Right ventricle myocardium inferior (tissue), 1 donor: ENCODE results near the gene FMNL2. TPM values are rescaled to one million over a fixed set of nuclear protein-coding genes. Genes with fewer than 3 reads are reported as not detected.
A peak's percentile ranks its signal among the peaks of the same experiment; 100 is the strongest.

Source experiments
- ATAC-seq: fragments of 200-7000 bp; cut with Tn5 transposase; one replicate; pipeline ENCODE4 v1.9.1; 2020; ENCODE audit warnings: mild to moderate bottlenecking, moderate library complexity
- DNase-seq: peaks from one replicate; pipeline ENCODE4 v3.0.0; 2021; ENCODE audit errors: missing footprints
- intact Hi-C: fragments of 100-400 bp; cut with DNase I; formaldehyde crosslinking; loops from one replicate; pipeline ENCODE4 v1.11.0; 2022
- total RNA-seq: library from RNA; stranded (reverse); fragmentation: NEBNext Ultra II Directional; extraction: Animal tissue kit (Norgen Biotek cat#: 25700); gene quantifications from one replicate; pipeline ENCODE4 v1.2.1, GENCODE V29; 2021
- donor health status: DM: no; HTN: yes; CAD: no; lungs with severe emphysema.

FMNL2 gene
- total RNA-seq, 1 donor from 2014 or later = 7.2 TPM

GRCh38 chr2:152432765-152433164 lies 97.8 kb downstream of the FMNL2 start:
- intact Hi-C loops = no loop called here
- DNase-seq (no peak), ATAC-seq (no peak)

DNA sequence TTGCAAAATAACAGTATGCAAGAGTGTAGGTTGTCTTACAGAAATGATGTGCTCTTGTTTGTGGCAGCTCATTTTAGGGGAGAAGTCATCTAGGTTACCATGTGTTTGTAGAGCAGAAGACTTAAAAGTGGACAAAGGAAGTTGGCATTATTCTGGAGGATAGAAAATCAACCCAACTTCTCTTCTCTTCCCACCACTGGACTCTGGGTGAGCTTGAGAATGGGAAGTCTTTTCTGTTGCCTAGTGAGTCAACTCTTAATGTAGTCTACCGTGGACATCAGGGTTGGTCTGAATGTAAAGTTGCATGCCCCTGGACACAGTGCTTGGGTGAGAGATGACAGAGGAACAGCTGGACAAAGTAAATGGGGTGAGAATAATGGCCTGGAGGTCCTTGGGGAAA lies 98.3 kb downstream of the FMNL2 start:
- DNase-seq (no peak), ATAC-seq (no peak)
- intact Hi-C loops = no loop called here

DNA sequence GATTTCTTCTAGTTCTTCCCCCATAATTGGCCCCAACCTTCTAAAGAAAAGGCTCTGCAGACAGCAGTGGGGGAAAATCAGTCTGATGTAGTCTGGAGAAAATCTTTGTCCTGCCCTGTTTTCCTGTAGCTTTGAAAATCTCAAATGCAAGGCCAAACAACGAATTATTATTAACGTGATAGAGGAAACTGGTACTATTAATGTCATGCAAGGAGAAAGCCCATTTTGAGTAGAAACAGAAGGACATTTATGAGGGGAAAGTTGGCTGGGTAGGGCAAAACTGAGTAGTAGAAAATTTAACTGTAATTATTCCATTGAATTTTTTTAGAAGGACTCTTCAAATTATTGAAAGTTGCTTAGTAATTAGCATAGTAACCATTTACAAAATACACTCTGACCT lies 98.8 kb downstream of the FMNL2 start:
- no peak for DNase-seq
- ATAC-seq = no peak
- intact Hi-C loops = no loop called here

DNA sequence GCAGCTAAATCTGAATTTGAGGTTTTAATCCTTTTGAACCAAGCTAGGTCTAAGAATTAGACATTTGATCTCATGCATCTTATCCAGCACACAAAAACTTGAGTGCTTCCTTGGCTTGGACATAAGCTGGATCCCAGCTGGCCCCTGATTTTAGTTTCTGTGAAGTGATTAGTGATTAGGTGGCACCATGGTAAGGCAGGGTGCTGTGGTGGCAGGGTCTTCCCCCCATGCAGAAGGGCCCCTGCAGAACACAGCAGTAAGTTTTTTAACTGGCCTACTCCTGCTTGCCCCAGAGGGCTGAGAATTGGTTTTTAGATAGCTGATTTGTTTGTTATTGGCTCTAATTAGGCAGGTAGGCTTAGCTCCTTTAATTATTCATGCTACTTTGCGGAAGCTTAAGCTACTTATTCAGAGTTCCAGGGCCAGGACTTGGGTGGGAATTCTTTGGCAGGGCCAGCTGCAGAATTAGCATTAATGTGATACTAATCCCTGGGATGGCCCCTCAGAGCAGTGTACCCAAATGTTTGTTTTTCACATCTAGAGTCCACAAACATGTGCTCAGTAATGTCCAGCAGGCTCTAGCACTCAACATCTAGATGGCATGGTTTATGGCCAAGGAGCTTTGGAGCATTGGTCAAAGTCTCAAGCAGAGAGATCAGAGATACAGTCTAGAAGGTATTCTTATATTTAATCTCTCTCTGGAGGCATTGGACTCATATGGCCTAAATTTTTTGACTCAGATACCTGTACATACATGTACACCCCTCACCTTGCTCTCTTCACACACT lies 99.6 kb downstream of the FMNL2 start:
- DNase-seq = no peak
- intact Hi-C loops = no loop called here
- no peak for ATAC-seq

- intact Hi-C loops = no loop called here
- ATAC-seq (no peak), DNase-seq (no peak)
Observed at GRCh38 chr2:152436148-152436547, 101.2 kb downstream of the FMNL2 start.

GRCh38 chr2:152437276-152438108 lies 102.5 kb downstream of the FMNL2 start:
- DNase-seq = no peak
- intact Hi-C loops = no loop called here
- ATAC-seq = no peak

DNA sequence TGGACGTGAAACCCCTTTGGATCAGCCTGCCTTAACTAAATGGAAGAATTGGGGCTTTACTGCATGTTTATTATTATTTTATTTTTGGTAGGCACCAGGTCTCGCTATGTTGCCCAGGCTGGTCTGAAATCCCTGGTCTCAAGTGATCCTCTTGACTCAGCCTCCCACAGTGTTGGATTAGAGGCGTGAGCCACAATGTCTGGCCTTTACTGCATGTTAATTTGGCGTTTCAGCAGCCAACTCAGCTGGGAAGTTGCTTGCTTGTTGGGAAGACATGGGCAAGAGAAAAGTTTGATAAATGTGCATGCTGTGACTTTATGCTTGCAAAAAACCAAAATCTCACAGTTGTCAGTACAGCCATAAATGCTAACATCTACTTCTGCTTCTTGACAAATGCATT lies 105.1 kb downstream of the FMNL2 start:
- DNase-seq = no peak
- intact Hi-C loops = no loop called here
- ATAC-seq = no peak

GRCh38 chr2:152440460-152440859 lies 105.5 kb downstream of the FMNL2 start:
- ATAC-seq (no peak), DNase-seq (no peak)
- intact Hi-C loops = no loop called here

DNA sequence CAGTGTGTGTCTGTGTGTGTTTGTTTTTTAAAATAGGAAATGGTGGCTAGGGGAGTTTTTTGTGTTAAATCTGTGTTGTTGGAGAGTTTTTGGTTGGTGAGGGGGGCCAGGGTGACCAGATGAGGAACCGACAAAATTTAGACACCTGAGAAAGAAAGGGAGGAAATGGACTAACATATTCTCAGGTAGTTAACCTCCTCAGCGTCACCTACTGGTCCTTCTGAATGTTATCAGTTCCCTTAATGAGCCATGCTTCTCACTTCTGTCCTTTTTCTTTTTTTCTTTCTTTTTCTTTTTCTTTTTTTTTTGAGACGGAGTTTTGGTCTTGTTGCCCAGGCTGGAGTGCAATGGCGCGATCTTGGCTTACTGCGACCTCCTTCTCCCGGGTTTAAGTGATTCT lies 107.0 kb downstream of the FMNL2 start:
- intact Hi-C loops = no loop called here
- no peak for DNase-seq
- ATAC-seq = no peak

DNA sequence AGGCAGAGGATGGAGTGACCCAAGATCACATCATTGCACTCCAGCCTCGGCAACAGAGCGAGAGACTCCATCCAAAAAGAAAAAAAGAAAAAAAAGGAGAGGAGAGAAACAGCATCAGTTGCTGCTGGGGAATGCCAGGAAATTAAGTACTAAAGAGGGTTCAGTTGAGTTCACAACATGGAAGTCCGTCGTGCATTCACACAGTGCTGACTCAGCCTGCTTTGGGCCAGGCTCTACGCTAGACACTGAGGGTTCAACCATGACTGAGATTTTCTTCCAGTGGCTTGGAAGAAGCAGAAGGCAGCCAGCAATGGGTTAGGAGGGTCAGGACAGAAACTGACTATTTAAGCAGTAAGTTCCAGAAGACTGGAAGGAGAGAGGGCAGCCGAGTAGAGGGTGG lies 108.8 kb downstream of the FMNL2 start:
- ATAC-seq (no peak), DNase-seq (no peak)
- intact Hi-C loops = no loop called here

DNA sequence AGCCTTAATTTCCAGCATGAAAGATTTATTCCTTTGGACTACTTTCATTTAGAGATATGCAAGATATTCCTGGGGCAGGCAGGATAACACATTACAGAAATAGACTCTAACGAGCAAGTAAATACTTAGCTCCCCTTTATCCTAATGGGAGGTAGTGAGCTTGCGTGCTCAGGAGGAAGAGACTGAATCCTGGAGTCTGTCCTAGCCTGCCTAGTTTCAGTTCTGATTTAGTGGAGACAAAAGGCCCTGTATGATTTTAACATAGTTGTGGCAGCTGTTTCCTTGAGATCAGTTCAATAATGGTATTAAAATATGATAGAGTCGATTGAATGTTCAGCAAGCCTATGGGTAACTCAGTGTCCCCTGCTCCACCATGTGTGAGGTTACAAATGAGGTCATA lies 109.5 kb downstream of the FMNL2 start:
- DNase-seq = no peak
- intact Hi-C loops = no loop called here
- ATAC-seq = no peak

- no peak for DNase-seq
- intact Hi-C loops = no loop called here
- ATAC-seq = no peak
Observed at GRCh38 chr2:152445375-152445774, 110.4 kb downstream of the FMNL2 start.

DNA sequence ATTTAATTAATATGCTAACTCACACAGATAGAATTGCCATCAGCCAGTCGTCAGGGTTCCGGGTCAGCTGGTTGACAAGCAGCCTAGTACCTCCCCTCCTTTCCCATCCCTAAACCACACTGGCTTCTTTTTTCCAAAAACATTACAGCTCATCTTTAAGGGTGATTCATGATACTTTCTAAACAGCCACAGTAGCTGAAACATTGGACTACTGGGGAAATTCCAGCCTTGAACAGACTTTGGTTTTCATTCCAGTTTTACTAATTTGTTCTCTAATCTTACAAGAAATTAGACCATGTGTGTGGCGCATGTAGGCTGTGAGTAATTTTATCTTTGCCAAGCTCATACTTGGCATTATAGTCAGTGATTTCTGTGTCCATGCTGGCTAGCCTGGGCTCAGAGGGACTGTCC lies 110.8 kb downstream of the FMNL2 start:
- ATAC-seq = peak; percentile 73
- intact Hi-C loops = no loop called here
- no peak for DNase-seq

GRCh38 chr2:152446213-152446612 lies 111.2 kb downstream of the FMNL2 start:
- intact Hi-C loops = no loop called here
- ATAC-seq (no peak), DNase-seq (no peak)

DNA sequence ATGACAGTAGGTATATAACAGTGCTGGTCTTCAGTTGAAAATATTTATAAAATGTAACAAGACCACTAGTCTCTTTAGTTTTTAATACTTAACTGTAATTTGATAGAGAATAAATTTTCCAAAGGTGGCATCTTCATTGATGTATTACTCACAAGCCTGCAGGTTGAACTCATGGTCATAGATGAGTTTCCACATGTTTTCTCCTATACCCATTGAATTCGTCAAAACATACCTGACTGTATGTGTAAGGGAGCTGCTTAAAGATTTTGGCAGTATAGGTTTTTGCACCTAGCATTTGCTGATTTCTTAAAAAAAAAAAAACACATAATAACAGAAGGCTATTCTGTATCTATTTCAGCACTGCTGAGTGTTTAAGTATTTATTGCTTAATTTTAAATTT lies 112.9 kb downstream of the FMNL2 start:
- ATAC-seq = no peak
- DNase-seq = no peak
- intact Hi-C loops = no loop called here

DNA sequence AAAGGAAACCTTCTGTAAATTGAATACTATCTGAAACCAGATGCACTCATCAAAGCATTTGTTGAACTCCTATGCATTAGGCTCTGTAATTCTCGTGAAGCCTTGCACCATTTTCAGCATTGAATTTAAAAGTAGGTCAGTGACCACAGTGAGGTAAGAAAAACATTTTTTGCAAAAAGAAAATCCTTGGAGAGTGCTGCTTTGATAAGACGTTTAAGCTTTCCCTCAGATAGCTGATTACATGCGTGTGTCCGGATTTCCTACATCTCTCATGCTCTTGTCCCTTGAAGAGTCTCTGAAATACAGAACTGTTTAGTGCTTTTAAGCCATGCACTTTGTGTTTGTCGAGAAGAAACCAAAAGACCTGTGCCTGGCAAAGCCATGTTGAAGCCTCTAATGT lies 113.6 kb downstream of the FMNL2 start:
- intact Hi-C loops = no loop called here
- ATAC-seq = no peak

DNA sequence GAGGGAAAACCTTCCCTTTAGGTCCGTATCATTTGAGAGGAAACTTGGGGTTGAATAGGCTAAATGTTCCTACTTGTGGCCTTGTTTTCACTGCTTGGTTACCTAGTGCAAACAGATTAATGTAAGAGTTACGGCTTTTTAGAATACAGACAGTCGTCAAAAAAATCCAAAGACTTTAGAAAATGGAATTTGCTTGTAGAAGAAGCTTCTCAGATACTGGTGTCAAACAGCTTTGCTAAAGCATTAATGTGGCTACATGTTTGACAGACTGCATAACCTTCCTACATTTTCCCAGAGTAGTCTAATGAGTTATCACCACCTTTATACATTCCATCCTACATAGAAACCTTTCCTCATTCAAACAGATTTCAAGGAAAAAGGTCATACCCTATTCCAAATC lies 114.6 kb downstream of the FMNL2 start:
- no peak for DNase-seq
- intact Hi-C loops = no loop called here
- ATAC-seq = no peak

More for the DNA sequence above, 113.6 kb downstream of the FMNL2 start:
- DNase-seq = no peak

- DNase-seq (no peak), ATAC-seq (no peak)
- intact Hi-C loops = no loop called here
Observed at GRCh38 chr2:152450176-152450575, 115.2 kb downstream of the FMNL2 start.

DNA sequence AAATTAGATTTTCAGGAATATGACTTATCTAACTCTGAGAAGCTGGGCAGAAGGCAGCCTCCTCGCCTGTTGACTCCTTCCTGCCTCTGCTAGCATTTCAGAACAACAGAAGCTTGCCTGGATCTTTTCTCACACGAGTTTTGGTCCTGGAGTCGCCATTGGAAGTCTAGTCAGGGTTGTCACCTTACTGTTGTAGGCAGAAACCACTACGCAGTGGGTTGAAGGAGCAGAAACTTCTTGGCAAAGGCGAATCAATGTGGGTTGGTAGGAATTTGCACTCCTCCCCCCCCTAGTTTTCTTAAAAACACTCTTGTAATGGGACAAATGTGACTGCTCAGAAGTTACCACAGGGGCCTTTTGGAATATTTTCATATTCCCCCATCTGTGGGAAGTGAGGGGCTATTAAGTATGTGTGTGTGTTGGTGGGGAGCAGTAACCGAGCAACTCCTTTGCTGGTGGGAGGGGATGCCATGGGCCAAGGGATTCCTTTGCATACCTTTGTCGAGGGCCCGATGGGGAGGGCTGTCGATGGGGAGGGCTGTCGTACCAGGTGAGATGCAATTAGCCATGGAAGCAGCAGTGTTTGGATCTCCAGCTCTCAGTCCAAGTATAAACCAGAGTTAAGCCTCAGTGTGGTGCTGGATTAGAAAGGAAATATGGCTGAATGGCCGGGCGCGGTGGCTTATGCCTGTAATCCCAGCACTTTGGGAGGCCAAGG lies 117.4 kb downstream of the FMNL2 start:
- intact Hi-C loops = no loop called here
- no peak for DNase-seq
- ATAC-seq = no peak
